Esophagus muscularis mucosa (tissue), 4 donors: ENCODE results near the gene RAD9A.

Experiments
- EP300 ChIP-seq: sonication (generic); formaldehyde crosslinking; IDR thresholded peaks from one replicate; pipeline ENCODE4 v1.6.1; 2017; ENCODE audit warnings: antibody characterized with exemption
- POLR2A ChIP-seq: fragments of 450-650 bp; IDR thresholded peaks from one replicate; pipeline ENCODE4 v1.6.1; 2017; ENCODE audit warnings: antibody characterized with exemption, moderate library complexity, mild to moderate bottlenecking, low read depth
- POLR2AphosphoS5 ChIP-seq, 2 donors: sonication (generic); formaldehyde crosslinking; IDR thresholded peaks; one replicate each; pipeline ENCODE4 v1.6.1; 2017; ENCODE audit warnings: antibody characterized with exemption in 2 of 2
- TF ChIP-seq, protein P1 (sequence below), 3 experiments: fragments of 200-600 bp in 2 of 3; fragments of 450-650 bp in 1 of 3; sonication (generic) in 2 of 3; IDR thresholded peaks; one replicate each; pipeline ENCODE4 v1.5.1; 2017 to 2019; ENCODE audit warnings: antibody characterized with exemption in 3 of 3, mild to moderate bottlenecking in 2 of 3, moderate library complexity in 1 of 3

DNA sequence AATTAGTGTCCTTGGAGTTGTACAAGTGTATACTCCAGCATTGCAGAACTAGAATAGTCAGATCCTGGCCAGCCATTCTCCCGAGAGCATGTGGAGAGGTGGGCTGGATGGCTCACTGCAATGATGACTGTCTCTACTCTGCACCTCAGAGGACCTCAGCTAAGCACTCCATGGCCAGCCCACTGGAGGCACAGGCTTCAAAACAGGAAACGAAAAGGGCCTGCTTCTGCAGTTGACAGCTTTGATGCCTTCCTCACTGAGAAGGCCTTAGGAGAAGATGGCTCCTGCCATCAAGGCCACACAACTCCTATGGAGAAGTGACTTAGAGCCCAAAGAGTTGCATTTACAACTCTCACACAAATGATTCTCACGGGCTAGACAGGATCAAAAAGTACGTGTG is 47.5 kb upstream of the RAD9A start:
- TF ChIP-seq, protein P1, sequence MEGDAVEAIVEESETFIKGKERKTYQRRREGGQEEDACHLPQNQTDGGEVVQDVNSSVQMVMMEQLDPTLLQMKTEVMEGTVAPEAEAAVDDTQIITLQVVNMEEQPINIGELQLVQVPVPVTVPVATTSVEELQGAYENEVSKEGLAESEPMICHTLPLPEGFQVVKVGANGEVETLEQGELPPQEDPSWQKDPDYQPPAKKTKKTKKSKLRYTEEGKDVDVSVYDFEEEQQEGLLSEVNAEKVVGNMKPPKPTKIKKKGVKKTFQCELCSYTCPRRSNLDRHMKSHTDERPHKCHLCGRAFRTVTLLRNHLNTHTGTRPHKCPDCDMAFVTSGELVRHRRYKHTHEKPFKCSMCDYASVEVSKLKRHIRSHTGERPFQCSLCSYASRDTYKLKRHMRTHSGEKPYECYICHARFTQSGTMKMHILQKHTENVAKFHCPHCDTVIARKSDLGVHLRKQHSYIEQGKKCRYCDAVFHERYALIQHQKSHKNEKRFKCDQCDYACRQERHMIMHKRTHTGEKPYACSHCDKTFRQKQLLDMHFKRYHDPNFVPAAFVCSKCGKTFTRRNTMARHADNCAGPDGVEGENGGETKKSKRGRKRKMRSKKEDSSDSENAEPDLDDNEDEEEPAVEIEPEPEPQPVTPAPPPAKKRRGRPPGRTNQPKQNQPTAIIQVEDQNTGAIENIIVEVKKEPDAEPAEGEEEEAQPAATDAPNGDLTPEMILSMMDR (IDR thresholded peaks at IDR 0.05) = no peak
- TF ChIP-seq POLR2A (no peak), EP300 (no peak), POLR2AphosphoS5 (IDR thresholded peaks at IDR 0.05) (no peak)
